HG02884 (cell line): ENCODE measurements around the gene NEK11.
A peak's percentile ranks its signal among the peaks of the same experiment; 100 is the strongest.

Source experiments
- ATAC-seq: cut with Tn5 transposase; IDR thresholded peaks from one replicate; pipeline ENCODE4 v1.9.1; 2021; ENCODE audit warnings: mild to moderate bottlenecking, moderate library complexity; ENCODE audit not compliant: unreplicated experiment

Gene NEK11, protein sequence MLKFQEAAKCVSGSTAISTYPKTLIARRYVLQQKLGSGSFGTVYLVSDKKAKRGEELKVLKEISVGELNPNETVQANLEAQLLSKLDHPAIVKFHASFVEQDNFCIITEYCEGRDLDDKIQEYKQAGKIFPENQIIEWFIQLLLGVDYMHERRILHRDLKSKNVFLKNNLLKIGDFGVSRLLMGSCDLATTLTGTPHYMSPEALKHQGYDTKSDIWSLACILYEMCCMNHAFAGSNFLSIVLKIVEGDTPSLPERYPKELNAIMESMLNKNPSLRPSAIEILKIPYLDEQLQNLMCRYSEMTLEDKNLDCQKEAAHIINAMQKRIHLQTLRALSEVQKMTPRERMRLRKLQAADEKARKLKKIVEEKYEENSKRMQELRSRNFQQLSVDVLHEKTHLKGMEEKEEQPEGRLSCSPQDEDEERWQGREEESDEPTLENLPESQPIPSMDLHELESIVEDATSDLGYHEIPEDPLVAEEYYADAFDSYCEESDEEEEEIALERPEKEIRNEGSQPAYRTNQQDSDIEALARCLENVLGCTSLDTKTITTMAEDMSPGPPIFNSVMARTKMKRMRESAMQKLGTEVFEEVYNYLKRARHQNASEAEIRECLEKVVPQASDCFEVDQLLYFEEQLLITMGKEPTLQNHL

DNA sequence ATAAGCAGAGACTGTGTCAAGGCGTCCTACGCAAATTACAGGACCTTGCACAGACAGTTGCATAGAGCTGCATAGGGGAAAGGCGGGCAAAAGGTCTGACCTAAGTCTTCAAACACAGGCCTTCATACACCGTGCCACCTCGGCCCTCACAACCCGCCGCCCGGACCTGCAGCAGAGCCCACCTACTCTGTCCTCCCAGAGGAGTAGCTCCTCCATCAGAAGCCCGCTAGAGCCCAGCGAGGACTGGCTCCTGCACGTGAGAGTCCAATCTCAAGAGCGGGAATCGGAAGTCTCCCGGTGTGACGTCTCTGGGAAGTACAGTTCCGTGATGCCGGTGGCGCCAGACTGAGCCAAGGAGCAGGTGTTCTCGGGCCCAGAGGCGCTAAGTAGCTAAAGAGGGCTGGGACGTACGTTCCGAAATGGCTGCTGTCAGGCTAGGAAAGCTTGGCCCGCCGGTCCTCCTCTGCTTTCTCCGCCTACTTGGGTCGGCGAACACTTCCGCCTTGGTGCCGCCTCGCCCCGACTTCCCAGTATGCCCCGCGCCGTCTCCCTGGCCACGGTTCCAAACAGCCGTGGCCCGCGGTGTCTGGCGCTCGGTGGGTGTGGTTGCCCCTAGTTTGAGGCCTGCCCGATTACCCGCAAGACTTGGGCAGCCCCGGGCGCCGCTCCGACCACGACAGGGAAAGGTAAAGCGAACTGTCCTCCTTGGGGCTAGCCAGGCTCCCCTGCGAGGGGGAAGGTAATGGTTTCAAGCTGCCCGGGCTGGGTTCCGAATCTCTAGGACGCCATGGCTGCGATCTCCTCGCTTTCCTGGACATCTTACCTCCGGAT, at the start of gene NEK11, which contains the start of gene ASTE1:
Gene NEK11, plus strand, starts transcription at position 557 of the 831 bp plus-strand sequence. CDS start 2,832 bp downstream, outside the sequence.
Gene ASTE1, minus strand, starts transcription at position 505 of the 831 bp plus-strand sequence. CDS start 1,519 bp downstream, outside the sequence.
- peak; percentile 98 for ATAC-seq

DNA sequence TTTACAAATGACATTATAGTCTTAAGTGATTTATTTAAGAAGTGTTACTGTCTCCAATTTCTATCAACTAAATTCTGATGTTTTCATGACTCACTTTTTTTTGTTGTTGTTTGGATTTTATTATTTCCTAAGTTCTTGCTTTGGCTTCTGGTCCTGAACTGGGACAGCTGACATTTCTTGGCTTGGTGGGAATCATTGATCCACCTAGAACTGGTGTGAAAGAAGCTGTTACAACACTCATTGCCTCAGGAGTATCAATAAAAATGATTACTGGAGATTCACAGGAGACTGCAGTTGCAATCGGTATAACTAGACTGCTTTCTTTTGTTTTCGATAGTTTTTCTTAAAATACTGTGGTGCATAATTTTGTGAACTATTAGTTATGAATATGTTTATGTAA, 47.6 kb upstream of the NEK11 start:
- ATAC-seq = no peak

DNA sequence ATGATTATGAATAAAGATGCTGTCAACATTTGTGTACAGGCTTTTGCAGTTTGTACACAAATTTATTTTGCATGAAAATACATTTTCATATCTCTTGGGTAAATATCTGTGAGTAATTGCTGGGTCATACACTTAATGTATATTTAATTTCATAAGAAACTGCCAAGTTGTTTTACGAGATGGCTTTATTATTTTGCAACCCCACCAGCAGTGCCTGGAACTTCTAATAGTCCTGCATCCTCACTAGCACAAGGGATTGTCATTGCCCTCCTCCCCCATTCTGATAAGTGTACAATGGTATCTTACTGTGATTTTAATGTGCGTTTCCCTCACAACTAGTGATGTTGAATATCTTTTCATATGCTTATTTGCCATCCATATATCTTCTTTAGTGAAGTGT, 45.2 kb upstream of the NEK11 start:
- ATAC-seq = no peak

DNA sequence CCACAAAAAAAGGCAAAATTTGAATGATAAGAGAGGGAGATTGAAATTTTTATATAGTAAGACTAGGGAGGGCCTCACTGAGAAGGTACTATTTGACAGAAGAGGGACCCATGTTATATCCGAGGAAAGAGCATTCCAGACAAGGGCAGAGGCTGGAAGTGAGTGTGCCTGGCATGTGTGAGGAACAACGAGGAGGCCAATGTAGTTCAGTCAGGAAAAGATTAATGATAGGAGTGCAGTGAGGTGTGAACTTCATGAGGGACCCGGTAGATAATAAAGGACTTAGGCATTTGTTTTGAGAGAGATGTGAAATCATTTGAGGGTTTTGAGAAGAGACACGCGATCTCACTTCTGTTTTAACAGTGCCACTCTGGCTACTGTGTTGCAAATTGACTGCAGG, 36.4 kb upstream of the NEK11 start:
- ATAC-seq = no peak

DNA sequence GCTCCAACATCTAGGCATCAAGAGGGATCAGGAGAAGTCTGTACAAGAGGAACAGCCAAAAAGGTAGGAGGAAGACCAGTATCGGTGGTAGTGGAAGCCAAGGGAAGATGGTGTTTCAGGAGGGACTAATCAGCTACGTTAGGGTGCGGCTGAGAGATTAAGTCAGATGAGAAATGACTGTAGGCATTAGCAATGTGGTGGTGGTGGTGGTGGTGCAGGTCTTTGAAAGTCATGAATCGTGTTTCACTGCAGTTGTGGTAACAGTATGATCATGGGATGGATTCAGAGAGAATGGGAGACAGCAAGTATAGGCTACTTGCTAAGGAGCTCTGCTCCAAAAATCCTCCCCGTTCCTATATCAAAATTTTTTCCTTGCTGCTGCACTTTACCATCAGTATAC, 35.6 kb upstream of the NEK11 start:
- ATAC-seq = no peak

DNA sequence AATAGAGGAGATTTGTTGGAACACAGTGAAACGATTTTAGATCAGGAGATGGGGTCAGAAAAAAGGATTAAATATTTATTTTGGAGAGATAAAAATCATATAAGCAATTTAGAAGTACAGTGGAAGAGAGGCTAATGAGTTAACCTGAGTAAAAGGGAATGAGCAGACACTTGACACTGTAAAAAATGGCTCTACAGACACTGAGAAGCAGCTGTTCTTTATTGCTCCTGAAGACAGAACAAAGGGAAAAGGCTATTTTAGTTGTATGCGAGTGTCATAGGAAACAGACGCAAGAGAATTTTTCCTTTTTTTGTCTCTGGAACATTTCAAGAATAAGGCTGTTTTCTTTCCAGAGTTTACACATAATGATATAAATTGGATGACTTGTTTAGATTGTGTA, 34.3 kb upstream of the NEK11 start:
- ATAC-seq = no peak

DNA sequence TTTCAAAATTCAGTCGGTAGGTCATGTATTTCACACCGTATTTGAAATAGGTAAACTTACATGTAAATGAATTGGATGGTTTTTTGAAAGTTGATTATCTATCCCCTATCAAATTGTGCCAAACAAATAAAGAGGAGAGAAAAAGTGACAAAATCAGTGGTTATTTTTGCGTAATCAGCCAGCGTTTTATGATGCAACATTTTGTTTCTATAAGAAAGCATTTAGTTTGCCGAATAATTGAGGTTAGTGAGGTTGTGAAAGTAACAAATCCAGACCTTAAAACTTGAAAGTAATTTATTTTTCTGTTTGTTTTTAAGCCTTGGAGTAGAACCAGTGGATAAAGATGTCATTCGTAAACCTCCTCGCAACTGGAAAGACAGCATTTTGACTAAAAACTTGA, 29.4 kb upstream of the NEK11 start:
- no peak for ATAC-seq

DNA sequence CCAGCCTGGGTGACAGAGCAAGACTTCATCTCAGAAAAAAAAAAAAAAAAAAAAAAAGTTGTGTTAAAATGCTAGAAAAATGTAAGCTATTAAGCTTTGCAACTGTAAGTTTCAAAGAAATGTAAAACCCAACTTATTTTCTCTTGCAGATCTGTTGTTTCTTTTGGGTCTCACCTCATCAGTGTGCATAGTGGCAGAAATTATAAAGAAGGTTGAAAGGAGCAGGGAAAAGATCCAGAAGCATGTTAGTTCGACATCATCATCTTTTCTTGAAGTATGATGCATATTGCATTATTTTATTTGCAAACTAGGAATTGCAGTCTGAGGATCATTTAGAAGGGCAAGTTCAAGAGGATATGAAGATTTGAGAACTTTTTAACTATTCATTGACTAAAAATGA, 25.6 kb upstream of the NEK11 start:
- no peak for ATAC-seq

DNA sequence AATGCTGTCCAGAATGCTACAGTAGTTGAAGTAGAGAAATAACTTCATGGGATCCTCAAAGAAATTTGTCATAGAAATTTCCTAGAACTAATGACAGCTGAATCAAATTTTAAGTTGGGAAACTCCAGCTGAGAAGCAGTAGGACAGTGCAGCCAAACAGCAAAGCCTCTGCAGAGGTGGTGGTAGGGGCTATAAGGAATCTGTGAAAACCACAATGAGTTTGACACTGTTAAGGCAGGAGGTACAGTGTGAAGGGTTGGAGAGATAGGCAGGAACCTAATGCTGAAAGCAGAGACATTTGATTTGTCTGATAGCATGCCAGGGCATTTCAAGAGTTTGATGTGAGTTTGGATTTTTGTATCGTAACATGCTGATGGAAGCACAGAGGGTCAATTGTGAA, 22.1 kb upstream of the NEK11 start:
- no peak for ATAC-seq

DNA sequence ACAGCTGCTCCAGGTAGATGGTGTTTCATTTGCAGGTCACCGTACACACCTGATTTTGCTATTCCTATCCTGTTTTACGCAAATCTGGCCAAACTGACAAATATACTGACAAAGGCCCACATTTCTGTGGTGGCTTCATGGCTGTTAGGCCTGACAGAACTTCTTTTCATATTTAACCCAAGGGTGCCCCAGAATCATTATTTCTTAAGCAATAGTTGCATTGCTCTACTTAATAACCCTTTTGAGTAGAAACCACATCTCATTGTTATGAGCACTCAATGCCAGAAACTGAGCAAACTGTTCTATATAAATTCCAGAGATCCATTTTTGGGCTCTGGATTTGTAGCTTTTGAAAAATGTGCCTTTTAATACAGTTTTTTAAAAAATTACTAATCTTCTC, 19.4 kb upstream of the NEK11 start:
- ATAC-seq = no peak

DNA sequence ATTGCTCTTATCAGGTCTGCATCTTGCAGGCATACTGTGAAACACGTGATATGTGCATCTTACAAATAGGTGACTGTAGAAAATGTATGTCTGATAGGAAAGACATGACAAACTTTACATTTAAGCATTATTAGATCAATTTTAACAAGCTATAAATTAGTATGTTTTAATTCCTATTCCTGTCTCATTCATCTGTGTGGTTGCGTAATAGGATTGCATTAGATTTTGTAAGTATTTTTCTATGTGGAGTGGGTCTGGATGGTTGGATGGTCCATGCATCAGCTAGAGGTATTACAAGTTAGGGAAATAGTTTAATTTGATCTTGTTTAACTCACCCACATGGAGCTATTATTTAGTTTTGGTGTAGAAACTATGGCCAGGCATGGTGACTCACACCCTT, 18.9 kb upstream of the NEK11 start:
- ATAC-seq = no peak

DNA sequence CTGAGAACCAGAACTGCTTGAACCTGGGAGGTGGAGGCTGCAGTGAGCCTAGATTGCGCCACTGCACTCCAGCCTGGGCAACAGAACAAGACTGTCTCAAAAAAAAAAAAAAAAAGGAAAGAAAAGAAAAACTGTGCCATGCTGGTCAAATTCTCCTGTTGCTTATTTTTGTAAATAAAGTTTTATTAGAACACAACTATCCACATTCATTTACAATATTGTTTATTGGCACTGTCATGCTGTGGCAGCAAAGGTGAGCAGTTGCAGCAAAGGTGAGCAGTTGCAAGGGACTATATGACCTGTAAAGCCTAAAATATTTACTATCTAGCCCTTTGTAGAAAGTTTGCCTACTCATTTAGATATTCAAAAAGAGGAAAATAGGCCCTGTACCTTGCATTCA, 18.4 kb upstream of the NEK11 start:
- no peak for ATAC-seq

DNA sequence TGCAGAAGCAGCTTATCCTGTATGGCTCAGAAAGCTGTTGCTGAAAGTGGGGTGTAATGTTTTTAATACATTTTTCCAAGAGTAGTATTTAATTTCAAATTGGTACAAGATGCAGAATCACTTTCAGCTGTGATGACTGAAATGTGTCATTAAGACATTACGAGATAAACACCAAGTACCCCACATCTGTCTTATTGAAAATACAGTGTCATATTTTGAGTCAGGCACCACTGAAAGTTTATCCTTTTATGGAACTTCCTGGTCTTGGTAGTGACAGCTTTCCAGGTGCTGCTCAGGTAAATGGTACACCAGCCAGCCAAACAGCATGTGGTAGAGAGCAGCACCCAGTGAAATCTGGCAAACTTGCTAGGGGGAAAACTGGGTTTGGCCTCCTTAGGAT, 17.0 kb upstream of the NEK11 start:
- ATAC-seq = no peak

DNA sequence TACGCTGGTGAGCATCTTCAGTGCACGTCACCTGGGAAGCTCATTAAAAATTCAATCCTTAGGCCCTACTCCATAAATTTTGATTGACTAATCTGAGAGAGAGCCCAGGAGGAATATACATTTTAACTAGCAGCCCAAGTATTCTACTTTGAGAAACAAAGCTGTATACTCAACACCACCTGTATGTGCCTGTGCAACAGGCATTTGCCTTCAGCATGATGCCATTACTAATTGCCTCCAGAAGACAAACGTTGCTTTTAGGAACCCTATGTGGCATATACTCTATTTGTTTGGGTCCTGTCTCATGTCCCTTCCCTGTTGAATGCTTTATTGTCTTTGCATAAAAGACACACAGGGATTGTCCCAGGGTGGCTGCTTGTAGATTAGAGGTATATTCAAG, 7.7 kb upstream of the NEK11 start:
- no peak for ATAC-seq

DNA sequence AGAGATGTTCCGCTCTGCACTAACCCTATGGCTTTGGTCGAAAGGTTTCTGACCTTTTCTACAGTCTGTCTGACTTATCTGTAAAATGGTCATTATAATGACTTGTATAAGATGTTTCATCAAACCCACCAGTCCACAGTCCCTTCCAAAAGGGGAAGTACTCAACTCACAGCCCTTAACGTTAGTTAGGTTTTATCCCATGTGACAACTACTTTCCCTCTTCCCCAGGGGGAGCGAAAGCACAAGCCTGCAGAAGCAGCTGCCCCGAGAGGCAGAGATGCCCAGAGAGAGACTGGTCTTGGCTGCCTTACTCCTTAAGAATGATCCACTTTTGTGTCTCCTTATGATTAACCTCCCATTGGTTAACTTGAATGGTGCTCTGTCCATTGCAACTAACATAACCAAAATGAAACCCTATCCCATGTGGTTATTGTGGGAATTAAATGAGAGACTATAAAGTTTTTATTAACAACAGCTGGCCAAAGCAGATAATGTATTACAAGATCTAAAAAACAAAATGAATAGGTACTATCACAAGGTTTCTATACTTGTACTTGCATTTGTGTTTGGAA, 6.5 kb upstream of the NEK11 start:
- no peak for ATAC-seq

DNA sequence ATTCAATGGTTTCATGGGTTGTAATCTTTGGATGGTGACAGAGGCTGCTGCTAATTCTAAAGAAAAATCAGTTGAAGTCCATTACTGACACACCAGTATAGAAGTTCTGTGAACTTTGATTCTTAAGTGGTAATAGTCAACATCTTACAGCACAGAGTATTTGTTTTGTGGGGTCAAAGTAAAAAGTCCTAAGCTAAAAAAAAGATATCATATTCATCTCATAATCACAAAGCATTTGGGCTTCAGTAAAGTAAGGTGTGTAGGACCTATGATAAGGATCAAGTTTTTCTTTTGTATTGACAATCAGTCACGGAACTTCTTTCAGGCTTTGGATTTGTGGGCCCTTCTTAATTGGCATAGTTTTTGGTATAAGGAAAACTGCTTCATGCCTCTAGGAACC, 1.1 kb upstream of the NEK11 start:
- no peak for ATAC-seq

DNA sequence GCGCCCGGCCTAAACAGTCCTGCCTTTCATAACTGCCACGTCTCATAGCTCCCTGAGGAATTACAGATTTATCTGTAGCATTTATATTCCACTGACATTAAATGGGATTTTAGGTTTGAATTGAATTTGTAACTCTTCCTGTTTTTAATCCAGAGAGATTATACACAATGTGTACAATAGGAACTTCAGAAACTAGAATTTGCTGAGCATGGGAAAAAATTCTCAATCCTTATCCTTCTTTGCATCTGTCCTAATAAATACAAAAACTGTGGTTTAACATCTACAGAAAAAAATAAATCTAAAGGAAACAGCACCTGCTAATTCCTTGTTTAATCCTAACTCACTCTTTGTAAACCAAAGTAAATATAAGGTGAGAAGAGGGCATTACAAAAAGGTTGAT, 2.2 kb downstream of the NEK11 start:
- ATAC-seq = no peak

DNA sequence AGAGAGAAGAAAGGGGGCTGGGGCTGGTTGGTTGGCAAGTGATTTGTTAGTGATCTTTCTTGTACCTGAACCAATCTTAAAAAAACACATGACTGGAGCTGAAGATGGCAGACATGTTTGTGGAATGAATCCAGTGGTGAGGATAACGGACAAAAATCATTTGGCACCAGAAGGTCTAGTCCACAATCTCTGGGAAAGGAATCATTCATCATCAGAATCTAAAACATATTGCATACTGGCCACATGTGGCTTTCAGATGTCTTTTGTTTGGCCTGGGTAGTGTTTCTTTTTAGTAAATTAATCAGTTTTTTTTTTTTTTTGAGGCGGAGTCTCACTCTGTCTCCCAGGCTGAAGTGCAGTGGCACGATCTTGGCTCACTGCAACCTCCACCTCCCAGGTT, 5.0 kb downstream of the NEK11 start:
- ATAC-seq = no peak

DNA sequence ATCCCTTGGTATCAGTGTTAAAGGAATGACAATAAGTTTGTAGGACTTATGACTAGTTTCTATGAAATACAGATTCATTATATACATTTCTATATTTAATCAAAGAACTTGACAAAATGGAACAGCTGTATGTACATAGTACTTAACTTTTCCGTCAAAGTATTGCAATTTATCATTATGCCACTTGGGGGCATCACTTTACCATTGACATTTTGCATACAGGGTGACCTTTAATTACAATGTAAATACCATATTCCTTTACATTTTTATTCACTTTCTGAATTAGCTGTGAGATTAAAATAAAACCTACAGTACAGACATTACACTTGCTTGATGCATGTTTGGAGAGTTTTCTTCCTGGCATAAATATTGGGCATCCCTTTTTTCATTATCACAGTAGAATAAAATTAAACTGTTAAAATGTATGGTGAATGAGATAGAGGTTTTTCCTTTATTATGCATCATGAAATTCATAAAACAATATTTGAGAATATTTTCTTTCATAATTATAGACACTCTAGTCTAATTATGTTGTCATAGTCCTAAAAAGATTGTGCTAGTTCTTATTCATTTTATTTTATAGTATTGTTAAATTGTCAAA, 6.9 kb downstream of the NEK11 start:
- ATAC-seq = no peak

DNA sequence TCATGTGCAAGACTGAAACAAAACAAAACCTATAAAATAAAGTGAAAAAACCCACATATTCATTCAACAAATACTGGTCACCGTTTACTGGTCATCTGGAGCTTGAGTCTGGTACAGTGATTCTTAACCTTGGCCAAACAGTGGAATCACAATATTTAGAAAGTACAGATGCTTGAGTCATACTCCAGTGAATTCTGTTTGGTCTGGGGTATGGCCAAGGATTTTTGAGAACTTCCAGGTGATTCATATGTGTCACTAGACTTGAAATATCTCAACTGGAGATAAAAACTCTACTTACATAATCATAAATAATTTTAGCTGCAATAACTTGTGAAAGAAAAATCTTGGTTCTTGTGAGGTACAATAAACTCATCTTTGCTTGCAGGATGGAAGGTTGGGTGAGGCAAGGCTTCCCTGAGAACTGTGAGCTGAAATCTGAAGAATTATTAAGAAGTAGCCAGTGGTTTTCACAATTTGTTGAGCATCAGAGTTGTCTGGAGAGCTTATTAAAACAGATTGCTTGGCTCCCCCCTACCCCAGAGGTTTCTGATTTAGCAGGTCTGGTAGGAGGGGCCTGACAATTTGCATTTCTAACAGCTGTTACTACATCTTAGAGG, 9.6 kb downstream of the NEK11 start:
- no peak for ATAC-seq
